Liver (tissue), 9 donors: ENCODE data around the gene VASH1. TPM values are rescaled to one million over a fixed set of nuclear protein-coding genes. Genes with fewer than 3 reads are reported as not detected.

Experiments used
- DNase-seq: peaks from one replicate; pipeline ENCODE4 v3.0.0-alpha.2; 2017; ENCODE audit warnings: low spot score
- H3K27ac ChIP-seq, 2 donors: one replicate each; pipeline ENCODE4 v1.7.0; 2013; ENCODE audit warnings: inconsistent platforms in 2 of 2, low read length in 2 of 2, control low read depth in 1 of 2, low read depth in 1 of 2, mild to moderate bottlenecking in 1 of 2
- H3K27me3 ChIP-seq, 4 donors: one replicate each; pipeline versions ENCODE4 v1.6.1 to v1.7.0; 2013; ENCODE audit warnings: low read length in 3 of 4, inconsistent platforms in 1 of 4, mild to moderate bottlenecking in 1 of 4, moderate library complexity in 1 of 4; ENCODE audit not compliant: control insufficient read depth in 4 of 4, insufficient read depth in 4 of 4
- H3K36me3 ChIP-seq, 4 donors: one replicate each; pipeline versions ENCODE4 v1.6.1 to v1.7.0; 2013; ENCODE audit warnings: low read length in 3 of 4, mild to moderate bottlenecking in 3 of 4, low read depth in 1 of 4, moderate library complexity in 1 of 4; ENCODE audit not compliant: control insufficient read depth in 4 of 4, insufficient read depth in 3 of 4
- H3K4me1 ChIP-seq, 4 donors: one replicate each; pipeline versions ENCODE4 v1.6.1 to v1.7.0; 2013; ENCODE audit warnings: low read length in 3 of 4, mild to moderate bottlenecking in 3 of 4, moderate library complexity in 1 of 4; ENCODE audit not compliant: control insufficient read depth in 4 of 4, insufficient read depth in 4 of 4
- H3K4me3 ChIP-seq, 3 donors: one replicate each; pipeline versions ENCODE4 v1.6.1 to v1.7.0; 2013; ENCODE audit warnings: low read length in 3 of 3, control low read depth in 1 of 3, low read depth in 1 of 3, mild to moderate bottlenecking in 1 of 3
- H3K9ac ChIP-seq, 2 donors: one replicate each; pipeline ENCODE4 v1.7.0; 2013; ENCODE audit warnings: low read length in 2 of 2, mild to moderate bottlenecking in 2 of 2, moderate library complexity in 2 of 2, control low read depth in 1 of 2, low read depth in 1 of 2
- H3K9me3 ChIP-seq, 4 donors: one replicate each; pipeline versions ENCODE4 v1.6.1 to v1.7.0; 2013; ENCODE audit warnings: low read length in 3 of 4; ENCODE audit not compliant: control insufficient read depth in 4 of 4
- EGR1 ChIP-seq, 2 donors: IDR thresholded peaks; 2 replicates each; pipeline ENCODE4 v1.6.1; 2016 to 2018; ENCODE audit warnings: antibody characterized with exemption in 2 of 2, low read depth in 2 of 2
- FOXA2 ChIP-seq: IDR thresholded peaks from 2 replicates; pipeline ENCODE4 v1.6.1; 2016; ENCODE audit warnings: antibody characterized with exemption
- GABPA ChIP-seq, 2 donors: IDR thresholded peaks in 1 of 2; conservative IDR thresholded peaks in 1 of 2; 2 replicates each; pipeline ENCODE4 v1.6.1; 2016; ENCODE audit warnings: antibody characterized with exemption in 2 of 2, mild to moderate bottlenecking in 1 of 2, moderate library complexity in 1 of 2
- HNF4A ChIP-seq, 2 donors: conservative IDR thresholded peaks; 2 replicates each; pipeline ENCODE4 v1.6.1; 2016; ENCODE audit warnings: antibody characterized with exemption in 2 of 2, mild to moderate bottlenecking in 2 of 2
- HNF4G ChIP-seq: IDR thresholded peaks from 2 replicates; pipeline ENCODE4 v1.6.1; 2016; ENCODE audit warnings: antibody characterized with exemption
- JUND ChIP-seq, 2 donors: IDR thresholded peaks; 2 replicates each; pipeline ENCODE4 v1.6.1; 2016; ENCODE audit warnings: antibody characterized with exemption in 2 of 2
- NR2F2 ChIP-seq: IDR thresholded peaks from 2 replicates; pipeline ENCODE4 v1.6.1; 2016; ENCODE audit warnings: antibody characterized with exemption
- RAD21 ChIP-seq, 2 donors: IDR thresholded peaks; 2 replicates each; pipeline ENCODE4 v1.6.1; 2016; ENCODE audit warnings: antibody characterized with exemption in 2 of 2, mild to moderate bottlenecking in 2 of 2
- RXRA ChIP-seq, 2 donors: IDR thresholded peaks; 2 replicates each; pipeline ENCODE4 v1.6.1; 2017 to 2018; ENCODE audit warnings: antibody characterized with exemption in 2 of 2, mild to moderate bottlenecking in 1 of 2
- TAF1 ChIP-seq: conservative IDR thresholded peaks from 2 replicates; pipeline ENCODE4 v1.6.1; 2016; ENCODE audit warnings: antibody characterized with exemption, mild to moderate bottlenecking
- YY1 ChIP-seq: IDR thresholded peaks from 2 replicates; pipeline ENCODE4 v1.6.1; 2016; ENCODE audit warnings: antibody characterized with exemption, mild to moderate bottlenecking
- WGBS: extraction: QIAGEN DNeasy Blood & Tissue Kit; methylation state at CpG from one replicate; pipeline ENCODE4 v1.1.7; 2013; 5-methylcytosine and 5-hydroxymethylcytosine counted together
- polyA plus RNA-seq, 2 donors: library from polyadenylated mRNA; stranded (reverse) in 1 of 2; unstranded in 1 of 2; fragments of 200-250 nt in 1 of 2; fragments of >200 nt in 1 of 2; fragmentation: Nextera tagmentation in 1 of 2; extraction: Ambion mirVana in 1 of 2; gene quantifications; one replicate each; pipeline versions ENCODE4 v1.2.1 to v1.2.3, GENCODE V29; 2013 to 2015
- total RNA-seq, 2 donors: library from RNA; depleted of rRNA; stranded (reverse); fragments of >200 nt; gene quantifications; one replicate each; pipeline ENCODE4 v1.2.3, GENCODE V29; 2014
- TF ChIP-seq, protein P1 (sequence below): IDR thresholded peaks from 2 replicates; pipeline ENCODE4 v1.6.1; 2016; ENCODE audit warnings: antibody characterized with exemption, mild to moderate bottlenecking
- TF ChIP-seq, protein P2 (sequence below): IDR thresholded peaks from 2 replicates; pipeline ENCODE4 v1.6.1; 2016; ENCODE audit warnings: antibody characterized with exemption
- TF ChIP-seq, protein P3 (sequence below): IDR thresholded peaks from 2 replicates; pipeline ENCODE4 v1.6.1; 2016; ENCODE audit warnings: antibody characterized with exemption
- TF ChIP-seq, protein P4 (sequence below): fragments of 150-350 bp; IDR thresholded peaks from 2 replicates; pipeline ENCODE4 v1.5.1; 2017; ENCODE audit warnings: improper control_type of control experiment, low read depth, low read length; ENCODE audit not compliant: missing input control
- TF ChIP-seq, protein P5 (sequence below): IDR thresholded peaks from 2 replicates; pipeline ENCODE4 v1.6.1; 2016; ENCODE audit warnings: antibody characterized with exemption
- donor health status: healthy.
- donor health status: healthy.
- donor health status: healthy.
- donor health status: healthy.
- donor health status: healthy.

The VASH1 gene
- total and polyA plus RNA-seq, 4 donors, result 0.94 to 5.9 (median 4.3) TPM

DNA sequence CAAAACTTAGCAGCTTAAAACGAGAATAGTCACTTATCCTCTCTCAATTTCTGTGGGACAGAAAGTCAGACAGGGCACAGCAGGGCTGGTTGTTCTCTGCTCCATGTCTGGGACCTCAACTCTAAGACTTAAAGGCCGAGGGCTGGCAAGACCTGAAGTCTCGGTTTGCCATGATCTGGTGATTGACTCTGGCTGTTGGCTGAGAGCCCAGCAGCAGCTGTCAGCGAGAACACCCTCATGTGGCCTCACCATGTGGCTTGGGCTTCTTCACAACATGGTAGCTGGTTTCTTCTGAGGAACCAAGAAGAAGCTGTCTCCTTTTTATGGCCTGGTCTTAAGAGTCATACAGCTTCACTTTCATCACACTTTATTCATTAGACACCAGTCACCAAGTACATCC is 1.7 kb upstream of the VASH1 start:
- TF ChIP-seq JUND (IDR thresholded peaks at IDR 0.05) (no peak), YY1 (no peak), FOXA2 (no peak), TAF1 (no peak), HNF4A (conservative IDR thresholded peaks at IDR 0.05) (no peak), RAD21 (IDR thresholded peaks at IDR 0.05) (no peak), GABPA (IDR thresholded peaks at IDR 0.05 in 1 of 2, conservative IDR thresholded peaks at IDR 0.05 in 1 of 2) (no peak), HNF4G (no peak), NR2F2 (no peak), RXRA (IDR thresholded peaks at IDR 0.05) (no peak), EGR1 (IDR thresholded peaks at IDR 0.05; ENCODE audit: low read depth in 2 of 2) (no peak)
- TF ChIP-seq, protein P1, sequence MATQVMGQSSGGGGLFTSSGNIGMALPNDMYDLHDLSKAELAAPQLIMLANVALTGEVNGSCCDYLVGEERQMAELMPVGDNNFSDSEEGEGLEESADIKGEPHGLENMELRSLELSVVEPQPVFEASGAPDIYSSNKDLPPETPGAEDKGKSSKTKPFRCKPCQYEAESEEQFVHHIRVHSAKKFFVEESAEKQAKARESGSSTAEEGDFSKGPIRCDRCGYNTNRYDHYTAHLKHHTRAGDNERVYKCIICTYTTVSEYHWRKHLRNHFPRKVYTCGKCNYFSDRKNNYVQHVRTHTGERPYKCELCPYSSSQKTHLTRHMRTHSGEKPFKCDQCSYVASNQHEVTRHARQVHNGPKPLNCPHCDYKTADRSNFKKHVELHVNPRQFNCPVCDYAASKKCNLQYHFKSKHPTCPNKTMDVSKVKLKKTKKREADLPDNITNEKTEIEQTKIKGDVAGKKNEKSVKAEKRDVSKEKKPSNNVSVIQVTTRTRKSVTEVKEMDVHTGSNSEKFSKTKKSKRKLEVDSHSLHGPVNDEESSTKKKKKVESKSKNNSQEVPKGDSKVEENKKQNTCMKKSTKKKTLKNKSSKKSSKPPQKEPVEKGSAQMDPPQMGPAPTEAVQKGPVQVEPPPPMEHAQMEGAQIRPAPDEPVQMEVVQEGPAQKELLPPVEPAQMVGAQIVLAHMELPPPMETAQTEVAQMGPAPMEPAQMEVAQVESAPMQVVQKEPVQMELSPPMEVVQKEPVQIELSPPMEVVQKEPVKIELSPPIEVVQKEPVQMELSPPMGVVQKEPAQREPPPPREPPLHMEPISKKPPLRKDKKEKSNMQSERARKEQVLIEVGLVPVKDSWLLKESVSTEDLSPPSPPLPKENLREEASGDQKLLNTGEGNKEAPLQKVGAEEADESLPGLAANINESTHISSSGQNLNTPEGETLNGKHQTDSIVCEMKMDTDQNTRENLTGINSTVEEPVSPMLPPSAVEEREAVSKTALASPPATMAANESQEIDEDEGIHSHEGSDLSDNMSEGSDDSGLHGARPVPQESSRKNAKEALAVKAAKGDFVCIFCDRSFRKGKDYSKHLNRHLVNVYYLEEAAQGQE, result no peak
- TF ChIP-seq, protein P2, sequence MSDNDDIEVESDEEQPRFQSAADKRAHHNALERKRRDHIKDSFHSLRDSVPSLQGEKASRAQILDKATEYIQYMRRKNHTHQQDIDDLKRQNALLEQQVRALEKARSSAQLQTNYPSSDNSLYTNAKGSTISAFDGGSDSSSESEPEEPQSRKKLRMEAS, result no peak
- TF ChIP-seq, protein P3, sequence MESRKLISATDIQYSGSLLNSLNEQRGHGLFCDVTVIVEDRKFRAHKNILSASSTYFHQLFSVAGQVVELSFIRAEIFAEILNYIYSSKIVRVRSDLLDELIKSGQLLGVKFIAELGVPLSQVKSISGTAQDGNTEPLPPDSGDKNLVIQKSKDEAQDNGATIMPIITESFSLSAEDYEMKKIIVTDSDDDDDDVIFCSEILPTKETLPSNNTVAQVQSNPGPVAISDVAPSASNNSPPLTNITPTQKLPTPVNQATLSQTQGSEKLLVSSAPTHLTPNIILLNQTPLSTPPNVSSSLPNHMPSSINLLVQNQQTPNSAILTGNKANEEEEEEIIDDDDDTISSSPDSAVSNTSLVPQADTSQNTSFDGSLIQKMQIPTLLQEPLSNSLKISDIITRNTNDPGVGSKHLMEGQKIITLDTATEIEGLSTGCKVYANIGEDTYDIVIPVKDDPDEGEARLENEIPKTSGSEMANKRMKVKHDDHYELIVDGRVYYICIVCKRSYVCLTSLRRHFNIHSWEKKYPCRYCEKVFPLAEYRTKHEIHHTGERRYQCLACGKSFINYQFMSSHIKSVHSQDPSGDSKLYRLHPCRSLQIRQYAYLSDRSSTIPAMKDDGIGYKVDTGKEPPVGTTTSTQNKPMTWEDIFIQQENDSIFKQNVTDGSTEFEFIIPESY, result no peak
- TF ChIP-seq, protein P4, sequence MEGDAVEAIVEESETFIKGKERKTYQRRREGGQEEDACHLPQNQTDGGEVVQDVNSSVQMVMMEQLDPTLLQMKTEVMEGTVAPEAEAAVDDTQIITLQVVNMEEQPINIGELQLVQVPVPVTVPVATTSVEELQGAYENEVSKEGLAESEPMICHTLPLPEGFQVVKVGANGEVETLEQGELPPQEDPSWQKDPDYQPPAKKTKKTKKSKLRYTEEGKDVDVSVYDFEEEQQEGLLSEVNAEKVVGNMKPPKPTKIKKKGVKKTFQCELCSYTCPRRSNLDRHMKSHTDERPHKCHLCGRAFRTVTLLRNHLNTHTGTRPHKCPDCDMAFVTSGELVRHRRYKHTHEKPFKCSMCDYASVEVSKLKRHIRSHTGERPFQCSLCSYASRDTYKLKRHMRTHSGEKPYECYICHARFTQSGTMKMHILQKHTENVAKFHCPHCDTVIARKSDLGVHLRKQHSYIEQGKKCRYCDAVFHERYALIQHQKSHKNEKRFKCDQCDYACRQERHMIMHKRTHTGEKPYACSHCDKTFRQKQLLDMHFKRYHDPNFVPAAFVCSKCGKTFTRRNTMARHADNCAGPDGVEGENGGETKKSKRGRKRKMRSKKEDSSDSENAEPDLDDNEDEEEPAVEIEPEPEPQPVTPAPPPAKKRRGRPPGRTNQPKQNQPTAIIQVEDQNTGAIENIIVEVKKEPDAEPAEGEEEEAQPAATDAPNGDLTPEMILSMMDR, result no peak
- TF ChIP-seq, protein P5, sequence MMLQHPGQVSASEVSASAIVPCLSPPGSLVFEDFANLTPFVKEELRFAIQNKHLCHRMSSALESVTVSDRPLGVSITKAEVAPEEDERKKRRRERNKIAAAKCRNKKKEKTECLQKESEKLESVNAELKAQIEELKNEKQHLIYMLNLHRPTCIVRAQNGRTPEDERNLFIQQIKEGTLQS, result no peak
- DNase-seq, result peak; percentile 17
- no peak overlapping the region for H3K4me3 ChIP-seq
- no peaks in the 10 kb centered on the region for H3K36me3 ChIP-seq
- H3K9me3 ChIP-seq, result no peaks in the 10 kb centered on the region
- no peak overlapping the region for H3K27ac ChIP-seq
- peaks cover 0 to 3% (median 3%) of the 10 kb centered on the region in 4 donors for H3K27me3 ChIP-seq
- H3K9ac ChIP-seq, result no peak overlapping the region
- 87% methylated on average over 4 of the region's 4 CpGs for WGBS
- peaks cover 3 to 19% (median 9%) of the 10 kb centered on the region in 4 donors for H3K4me1 ChIP-seq
